HG03108 (cell line): ENCODE data around the gene OR4K1.
"Not testable (repeated sequence)": the region's sequence is repeated elsewhere in the genome, so short reads cannot be mapped to it uniquely, and the experiment has no call there.

Source experiments
- ATAC-seq: cut with Tn5 transposase; IDR thresholded peaks from one replicate; pipeline ENCODE4 v1.9.1; 2021; ENCODE audit warnings: moderate library complexity; ENCODE audit not compliant: unreplicated experiment

OR4K1 gene, protein sequence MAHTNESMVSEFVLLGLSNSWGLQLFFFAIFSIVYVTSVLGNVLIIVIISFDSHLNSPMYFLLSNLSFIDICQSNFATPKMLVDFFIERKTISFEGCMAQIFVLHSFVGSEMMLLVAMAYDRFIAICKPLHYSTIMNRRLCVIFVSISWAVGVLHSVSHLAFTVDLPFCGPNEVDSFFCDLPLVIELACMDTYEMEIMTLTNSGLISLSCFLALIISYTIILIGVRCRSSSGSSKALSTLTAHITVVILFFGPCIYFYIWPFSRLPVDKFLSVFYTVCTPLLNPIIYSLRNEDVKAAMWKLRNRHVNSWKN

DNA sequence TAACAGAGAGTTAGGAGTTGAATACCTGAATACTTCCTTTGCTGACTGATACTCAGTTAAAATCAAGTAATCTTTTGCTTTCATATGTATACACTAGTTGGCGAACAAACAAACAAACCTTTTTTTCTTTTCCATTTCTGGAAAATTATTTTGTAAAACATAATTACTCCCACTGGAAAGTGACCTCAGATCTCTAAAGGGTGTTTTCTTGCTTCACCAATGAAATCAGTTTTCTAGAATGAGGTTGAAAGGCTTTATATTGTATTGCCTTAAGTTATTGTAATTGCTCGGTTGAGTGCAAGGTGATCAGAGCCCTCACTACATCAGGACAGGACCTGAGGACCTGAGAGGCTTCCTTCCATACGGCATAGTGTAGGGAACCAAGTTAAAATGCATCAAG, at the start of gene OR4K1:
Gene OR4K1, plus strand, starts transcription at position 301 of the 400 bp plus-strand sequence. CDS start 4,750 bp downstream, outside the sequence.
- no peak for ATAC-seq

DNA sequence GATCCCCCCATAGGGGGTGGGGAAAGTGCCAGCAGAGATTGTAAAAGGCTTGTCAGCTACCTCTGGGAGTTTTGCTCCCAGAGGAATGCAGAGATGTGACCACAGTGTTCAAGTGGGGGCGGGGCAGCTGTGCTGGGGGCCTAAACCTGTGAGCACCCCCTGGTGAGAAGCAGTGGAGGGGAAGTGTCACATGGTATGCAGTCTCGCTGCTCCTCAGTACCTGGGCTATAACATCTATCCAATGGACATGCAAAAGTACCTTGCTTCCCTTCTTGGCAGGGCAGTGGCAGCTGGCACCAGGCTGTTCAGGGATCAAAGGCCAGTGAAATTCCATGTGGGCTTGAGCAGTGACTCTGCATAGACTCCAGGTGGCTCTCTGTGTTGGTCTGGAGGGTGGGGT, 35.4 kb upstream of the OR4K1 start:
- ATAC-seq: no peak

DNA sequence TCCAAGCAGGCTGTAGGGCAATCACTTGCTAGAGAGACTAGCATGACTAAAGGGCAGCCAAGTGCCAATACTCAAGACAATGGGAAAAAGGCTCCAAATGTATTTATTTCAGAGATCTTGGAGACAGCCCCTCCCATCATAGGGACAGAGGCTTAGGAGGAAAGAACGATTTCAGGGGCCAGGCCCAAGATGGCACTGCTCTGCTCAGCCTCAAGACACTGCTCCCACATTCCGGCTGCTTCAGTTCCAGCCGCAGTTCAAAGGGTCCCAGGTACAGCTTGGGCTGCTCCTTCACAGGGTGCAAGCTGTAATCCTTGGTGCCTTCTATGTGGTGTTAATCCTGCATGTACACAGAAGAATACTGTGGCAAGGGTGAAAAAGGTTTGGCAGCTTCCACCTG, 29.7 kb upstream of the OR4K1 start:
- ATAC-seq: no peak

DNA sequence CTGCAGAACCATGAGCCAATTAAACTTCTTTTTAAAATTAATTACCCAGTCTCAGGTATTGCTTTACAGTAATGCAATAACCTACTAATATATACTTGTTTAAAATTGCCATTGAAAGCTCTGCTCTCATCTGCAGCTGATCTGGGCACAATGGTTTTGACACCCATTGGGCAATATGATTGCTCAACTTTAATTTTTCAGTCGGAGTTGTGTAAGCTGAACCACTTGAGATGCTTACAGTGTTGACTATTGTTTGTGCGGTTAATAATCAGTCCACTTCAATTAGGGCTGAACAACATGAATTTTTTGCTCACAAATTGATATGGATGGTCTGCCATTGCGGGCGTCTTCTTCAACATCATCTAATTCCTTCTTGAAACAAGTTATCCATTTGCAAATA, 28.3 kb upstream of the OR4K1 start:
- ATAC-seq: no peak

DNA sequence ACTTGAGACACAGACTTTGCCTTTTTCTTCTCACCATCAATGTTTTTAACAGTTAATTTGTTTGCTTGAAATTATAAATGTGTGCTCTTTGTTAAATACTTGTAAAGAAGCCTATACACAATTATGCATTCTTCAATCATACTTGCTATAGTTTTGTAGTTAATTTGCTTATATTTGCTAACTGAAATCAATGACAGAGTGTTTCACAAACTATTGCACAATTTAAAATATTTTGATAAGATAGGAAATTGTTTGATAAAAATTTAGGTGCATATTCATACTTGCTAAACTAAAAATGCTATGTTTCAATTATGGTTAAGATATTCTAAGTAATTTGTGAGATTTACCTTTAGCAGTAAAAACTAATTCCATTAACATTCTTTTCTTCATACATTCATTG, 24.1 kb upstream of the OR4K1 start:
- ATAC-seq: no peak

DNA sequence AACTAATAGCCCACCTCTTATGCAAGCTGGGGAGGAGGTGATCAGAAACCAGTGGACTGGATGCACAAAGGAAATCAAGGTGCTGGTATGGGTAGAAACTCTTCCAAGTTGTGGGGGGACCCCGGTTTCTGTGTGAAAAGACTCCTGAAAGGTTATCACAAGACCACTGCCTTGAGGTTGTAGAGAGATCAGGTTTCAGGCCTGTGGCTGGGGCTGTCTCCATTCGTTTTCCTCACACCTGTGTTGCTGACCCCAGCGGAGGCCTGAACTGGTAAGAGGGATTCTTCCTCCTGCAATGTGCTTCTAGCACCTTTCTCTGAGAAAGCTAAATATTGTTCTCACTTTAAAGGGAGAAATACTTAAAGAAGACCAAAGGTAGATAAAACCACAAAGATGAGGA, 19.6 kb upstream of the OR4K1 start:
- no peak for ATAC-seq

DNA sequence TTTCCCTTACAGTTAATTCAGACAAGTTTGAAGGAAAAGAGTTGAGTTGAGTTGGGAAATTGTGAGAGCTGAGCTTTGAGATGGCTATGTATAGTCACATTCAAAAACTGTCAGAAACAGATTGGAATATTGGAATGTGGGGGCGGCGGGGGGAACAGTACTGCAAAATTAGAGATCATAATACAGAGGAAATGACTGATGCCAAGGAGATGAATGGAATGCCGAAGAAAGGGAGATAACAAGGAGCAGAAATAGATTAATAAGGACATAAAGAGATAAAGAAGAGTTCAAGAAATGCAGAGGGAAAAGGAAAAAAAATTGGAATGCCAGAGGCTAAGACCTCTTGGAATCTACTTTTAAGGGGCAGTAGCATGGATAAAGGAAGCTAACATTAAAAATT, 13.5 kb upstream of the OR4K1 start:
- ATAC-seq: no peak

DNA sequence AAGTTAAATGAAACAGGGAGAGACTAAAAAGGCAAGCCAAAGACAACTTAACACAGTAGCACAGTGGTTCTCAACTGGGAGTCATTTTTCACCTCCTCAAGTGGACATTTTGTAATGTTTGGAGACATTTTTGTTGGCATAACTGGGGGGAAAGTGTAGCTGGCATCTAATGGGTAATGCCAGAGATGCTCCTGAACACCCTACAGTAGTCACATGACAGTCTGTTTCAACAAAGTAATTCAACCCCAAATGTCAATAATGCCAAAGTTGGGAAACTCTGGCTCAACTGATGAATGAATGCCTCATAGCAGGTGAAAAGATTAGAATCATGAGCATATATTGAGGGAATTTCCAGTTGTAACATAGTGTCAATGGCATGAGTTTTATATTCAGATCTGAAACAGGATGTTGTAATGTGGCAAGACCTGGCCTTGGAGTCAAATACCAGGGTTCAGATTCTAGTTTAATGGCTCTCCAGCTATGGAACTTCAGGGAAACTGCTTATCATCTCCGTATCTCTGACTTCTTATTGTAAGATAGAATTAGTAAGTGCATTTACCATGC, 12.7 kb upstream of the OR4K1 start:
- no peak for ATAC-seq

DNA sequence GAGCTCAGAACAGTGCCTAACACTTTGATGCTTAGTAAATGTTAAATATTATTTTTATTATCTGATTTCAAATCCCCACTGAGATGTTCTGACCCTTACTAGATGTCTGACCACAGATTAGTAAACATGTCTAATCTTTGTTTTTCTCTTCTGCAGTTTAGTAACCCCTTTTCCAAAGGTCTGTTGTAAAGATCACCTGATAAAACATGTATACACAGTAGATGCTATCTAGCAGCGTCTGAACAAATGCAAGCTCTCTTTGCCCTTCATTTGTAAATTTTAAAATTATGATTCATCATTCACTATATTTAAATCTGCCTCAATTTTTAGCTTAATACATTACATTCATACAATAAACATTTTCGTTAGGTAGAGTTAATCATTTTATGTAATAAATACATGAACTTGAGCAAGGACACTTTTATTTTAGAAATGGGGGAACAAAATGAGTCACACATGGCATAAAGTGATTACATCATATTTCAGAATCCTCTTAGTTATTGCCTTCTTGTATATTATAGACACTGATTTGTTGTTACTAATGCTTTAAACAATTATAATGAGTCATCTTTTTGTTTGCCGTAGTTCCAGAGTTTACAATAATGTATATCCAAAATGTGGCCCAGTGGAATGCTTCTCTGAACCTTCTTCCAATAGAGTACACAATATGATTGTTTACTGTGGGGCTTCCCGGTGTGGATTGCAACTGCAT, 12.0 kb upstream of the OR4K1 start:
- ATAC-seq: no peak

DNA sequence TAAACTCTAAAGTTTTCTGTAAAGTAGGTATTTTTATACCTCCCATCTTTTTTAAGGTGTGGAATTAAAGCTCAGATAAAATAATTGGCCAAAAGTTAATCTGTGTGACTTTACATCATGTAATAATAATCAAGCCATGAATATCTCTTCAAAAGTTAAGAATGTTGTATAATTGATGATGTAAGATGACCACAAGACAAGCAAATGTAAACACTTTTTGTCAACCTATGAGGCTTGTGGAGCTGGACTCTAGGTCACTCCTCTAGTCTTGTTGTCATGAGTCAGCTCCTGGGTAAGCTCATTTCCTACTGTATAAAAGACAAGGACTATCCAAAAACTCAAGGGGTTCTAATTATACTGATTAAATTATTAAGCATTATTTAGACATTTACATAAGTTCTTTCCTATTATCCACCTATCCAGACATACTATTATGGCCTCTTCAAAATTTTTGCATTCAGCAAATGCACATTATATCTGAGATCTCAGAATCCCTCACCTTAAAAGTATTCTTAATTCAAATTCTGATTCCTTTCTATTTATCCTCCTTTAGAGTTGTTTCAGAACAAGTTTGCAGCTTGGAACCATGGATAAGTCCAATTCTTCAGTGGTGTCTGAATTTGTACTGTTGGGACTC, 10.6 kb upstream of the OR4K1 start, which contains the start of gene OR4K5:
Gene OR4K5, plus strand, starts transcription at position 587 of the 637 bp plus-strand sequence. Its CDS starts 0 bp downstream, at position 587.
- no peak for ATAC-seq

DNA sequence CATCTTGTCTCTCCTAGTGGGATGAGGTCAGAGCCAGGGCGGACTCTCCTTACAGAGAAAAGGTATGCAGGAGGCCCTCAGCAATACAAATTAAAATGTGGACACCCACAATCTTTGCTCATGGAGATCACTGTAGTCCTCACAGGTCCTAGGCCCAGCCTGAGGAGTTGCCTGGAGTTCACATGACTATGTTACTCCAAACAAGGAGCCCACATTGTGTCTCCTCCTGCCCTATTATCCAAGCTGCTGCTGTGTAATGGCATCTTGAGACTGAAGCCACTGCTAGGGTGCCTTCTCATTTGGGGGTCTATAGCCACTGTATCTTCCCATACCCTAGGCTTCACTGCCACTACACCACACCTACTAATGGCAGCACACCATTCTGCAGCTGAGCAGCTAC, 11.0 kb downstream of the OR4K1 start:
- no peak for ATAC-seq

DNA sequence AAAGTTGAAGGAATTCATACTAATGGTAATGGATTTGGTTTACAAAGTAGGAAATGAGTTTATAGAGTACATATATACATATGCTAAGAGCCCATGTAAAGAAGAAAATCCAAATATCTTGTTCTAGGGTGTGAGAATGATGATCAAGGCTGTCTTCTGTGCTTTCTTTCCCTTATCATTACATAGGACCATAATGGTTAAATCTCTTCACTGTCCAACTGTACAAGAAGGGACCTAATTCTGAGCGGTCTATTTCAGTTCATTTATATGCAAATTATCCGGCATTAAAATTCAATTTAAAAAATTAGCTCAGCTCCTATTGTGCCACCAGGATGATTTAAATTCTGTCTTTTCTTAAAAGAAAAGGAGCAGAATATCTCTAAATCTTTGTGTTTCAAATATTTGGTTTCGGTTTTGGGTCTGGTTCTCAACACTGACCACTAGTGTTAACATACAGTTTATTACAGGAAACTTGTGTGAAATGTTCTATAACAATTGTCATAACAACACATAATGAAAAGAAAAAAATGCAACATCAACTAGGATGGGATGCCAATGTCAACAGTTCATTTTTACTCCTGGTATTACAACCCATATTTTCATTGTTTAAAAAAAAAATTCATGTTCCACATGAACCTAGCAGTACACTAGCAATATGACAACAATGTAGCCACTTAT, 16.8 kb downstream of the OR4K1 start:
- ATAC-seq: no peak

DNA sequence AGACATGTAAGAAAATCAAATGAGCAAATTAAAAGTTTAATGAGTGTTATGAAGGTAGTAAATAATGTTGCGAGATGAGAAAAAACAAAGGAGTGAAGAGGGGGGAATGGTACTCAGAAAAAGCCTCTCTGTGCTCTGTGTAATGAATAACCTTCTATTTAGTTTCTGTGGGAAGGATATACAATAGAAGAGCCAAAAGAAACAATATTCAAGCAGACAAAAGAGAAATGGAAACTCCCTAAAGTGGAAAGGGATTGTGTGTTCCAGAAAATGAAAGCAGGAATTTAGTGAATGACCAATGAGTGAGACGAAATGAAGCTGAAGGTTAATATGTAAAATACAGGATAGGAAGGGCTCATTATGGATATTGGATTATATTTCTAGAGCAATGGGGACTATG, 18.5 kb downstream of the OR4K1 start:
- no peak for ATAC-seq

DNA sequence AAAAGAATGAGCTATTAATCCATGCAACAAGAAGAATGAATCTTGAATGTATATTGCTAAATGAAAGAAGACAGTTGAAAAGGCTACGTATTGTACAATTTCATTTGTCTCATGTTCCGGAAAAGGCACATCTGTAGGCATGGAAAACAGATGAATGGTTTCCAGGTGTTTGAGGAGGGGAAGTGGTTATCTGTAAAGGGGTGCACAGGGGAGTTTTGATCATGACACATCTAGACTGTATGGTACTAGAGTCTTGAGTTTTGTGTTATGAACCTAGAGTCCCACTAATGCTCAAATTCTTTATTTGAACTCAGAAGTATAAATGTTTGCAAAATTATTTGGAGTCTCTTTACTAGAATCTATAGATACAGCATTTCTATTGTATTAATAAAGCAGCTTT, 39.0 kb downstream of the OR4K1 start:
- ATAC-seq: not testable (repeated sequence)

DNA sequence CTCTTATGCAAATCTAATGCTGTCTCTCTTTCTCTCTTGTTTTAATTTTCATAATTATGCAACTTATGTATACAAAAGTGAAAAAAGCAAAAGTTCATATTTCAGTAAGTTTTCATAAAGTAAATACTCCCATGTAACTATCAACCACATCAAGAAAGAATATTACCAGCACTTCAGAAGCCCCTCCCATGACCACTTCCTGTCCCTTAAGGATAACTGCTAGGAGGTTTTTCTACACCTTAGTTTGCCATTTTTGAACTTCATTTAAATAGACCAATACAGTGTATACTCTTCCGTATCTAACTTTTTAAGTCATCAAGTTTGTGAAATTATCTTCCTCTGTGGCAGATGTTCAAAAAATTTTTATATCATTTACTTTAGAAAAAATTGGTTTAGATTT, 44.1 kb downstream of the OR4K1 start:
- ATAC-seq: no peak

DNA sequence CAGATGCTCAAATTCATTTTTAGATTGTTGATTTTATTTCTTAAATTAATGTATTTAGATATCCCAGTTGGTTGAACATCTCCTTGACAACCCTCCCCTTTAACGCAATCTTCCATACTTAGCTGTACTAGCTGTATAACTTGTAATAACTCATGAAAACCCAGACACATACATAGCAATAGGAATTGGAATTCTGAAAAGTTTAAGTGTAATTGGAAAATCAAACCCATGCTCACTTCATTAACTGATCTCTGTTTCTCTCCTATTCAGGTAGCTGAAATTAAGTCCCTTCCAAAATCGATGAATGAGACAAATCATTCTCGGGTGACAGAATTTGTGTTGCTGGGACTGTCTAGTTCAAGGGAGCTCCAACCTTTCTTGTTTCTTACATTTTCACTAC, 44.6 kb downstream of the OR4K1 start, which contains the start of gene OR4K15:
Gene OR4K15, plus strand, starts transcription at position 301 of the 400 bp plus-strand sequence. Its CDS starts 0 bp downstream, at position 301.
- ATAC-seq: no peak
